ENCODE results near the gene PCSK9. TPM values are rescaled to one million over a fixed set of nuclear protein-coding genes. Genes with fewer than 3 reads are reported as not detected.
A peak's percentile ranks its signal among the peaks of the same experiment; 100 is the strongest.

Gene PCSK9
- total and polyA plus RNA-seq, 11 donors: 0.04 to 0.45 TPM; not detected in 9

GRCh38 chr1:55051621-55052020 lies 12.3 kb downstream of the PCSK9 start:
- ATAC-seq: no peak
- no peaks in the 10 kb centered on the region for H3K9me3 ChIP-seq
- DNase-seq: no peak
- TF ChIP-seq POLR2A (IDR thresholded peaks at IDR 0.05): no peak
- TF ChIP-seq, protein P1, sequence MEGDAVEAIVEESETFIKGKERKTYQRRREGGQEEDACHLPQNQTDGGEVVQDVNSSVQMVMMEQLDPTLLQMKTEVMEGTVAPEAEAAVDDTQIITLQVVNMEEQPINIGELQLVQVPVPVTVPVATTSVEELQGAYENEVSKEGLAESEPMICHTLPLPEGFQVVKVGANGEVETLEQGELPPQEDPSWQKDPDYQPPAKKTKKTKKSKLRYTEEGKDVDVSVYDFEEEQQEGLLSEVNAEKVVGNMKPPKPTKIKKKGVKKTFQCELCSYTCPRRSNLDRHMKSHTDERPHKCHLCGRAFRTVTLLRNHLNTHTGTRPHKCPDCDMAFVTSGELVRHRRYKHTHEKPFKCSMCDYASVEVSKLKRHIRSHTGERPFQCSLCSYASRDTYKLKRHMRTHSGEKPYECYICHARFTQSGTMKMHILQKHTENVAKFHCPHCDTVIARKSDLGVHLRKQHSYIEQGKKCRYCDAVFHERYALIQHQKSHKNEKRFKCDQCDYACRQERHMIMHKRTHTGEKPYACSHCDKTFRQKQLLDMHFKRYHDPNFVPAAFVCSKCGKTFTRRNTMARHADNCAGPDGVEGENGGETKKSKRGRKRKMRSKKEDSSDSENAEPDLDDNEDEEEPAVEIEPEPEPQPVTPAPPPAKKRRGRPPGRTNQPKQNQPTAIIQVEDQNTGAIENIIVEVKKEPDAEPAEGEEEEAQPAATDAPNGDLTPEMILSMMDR (IDR thresholded peaks at IDR 0.05): no peak
- no peaks in the 10 kb centered on the region for H3K36me3 ChIP-seq
- H3K4me1 ChIP-seq: peaks cover 0 to 27% (median 5%) of the 10 kb centered on the region in 12 donors
- intact Hi-C loops (cut with DNase I): no loop called here
- no peak overlapping the region for H3K27ac ChIP-seq
- H3K4me3 ChIP-seq: no peak overlapping the region
- 54 to 70% (median 65%) methylated on average over 9 of the region's 9 CpGs for WGBS, 4 donors
- H3K27me3 ChIP-seq: no peaks in the 10 kb centered on the region

DNA sequence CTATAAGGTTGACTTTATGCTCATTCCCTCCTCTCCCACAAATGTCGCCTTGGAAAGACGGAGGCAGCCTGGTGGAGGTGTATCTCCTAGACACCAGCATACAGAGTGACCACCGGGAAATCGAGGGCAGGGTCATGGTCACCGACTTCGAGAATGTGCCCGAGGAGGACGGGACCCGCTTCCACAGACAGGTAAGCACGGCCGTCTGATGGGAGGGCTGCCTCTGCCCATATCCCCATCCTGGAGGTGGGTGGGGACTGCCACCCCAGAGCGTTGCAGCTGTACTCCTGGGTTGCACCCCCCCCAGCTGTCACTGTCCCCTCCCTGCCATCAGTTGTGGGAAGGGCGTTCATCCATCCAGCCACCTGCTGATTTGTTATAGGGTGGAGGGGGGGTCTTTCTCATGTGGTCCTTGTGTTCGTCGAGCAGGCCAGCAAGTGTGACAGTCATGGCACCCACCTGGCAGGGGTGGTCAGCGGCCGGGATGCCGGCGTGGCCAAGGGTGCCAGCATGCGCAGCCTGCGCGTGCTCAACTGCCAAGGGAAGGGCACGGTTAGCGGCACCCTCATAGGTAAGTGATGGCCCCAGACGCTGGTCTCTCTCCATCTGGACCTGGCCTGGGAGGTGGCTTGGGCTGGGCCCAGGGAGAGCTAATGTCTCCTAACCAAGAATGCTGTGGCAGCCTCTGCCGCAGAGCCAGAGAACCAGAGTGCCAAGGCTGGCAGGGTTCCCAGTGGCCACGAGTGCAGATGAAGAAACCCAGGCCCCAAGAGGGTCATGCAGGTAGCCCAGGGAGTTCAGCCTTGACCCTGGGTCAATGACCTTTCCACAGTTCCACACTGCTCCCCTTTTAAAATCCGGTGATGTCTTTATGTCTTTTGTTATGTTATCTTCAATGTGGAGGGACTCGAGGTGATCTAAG lies 13.1 kb downstream of the PCSK9 start:
- WGBS, 4 donors: 74 to 85% (median 80%) methylated on average over 16 to 29 of the region's 29 CpGs
- ATAC-seq (peak; percentile 34 to 40 (median 36)), DNase-seq (peak in 3 of 5 donors; percentile 63 to 81 (median 68))
- intact Hi-C loops (cut with DNase I): no loop called here
- Histone ChIP-seq H3K27me3 (no peaks in the 10 kb centered on the region), H3K27ac (peak overlapping the region in 3 of 12 donors; percentile 4 to 51 (median 7)), H3K4me3 (no peak overlapping the region), H3K36me3 (no peaks in the 10 kb centered on the region), H3K9me3 (no peaks in the 10 kb centered on the region), H3K4me1 (peaks cover 0 to 27% (median 5%) of the 10 kb centered on the region in 12 donors)
- no peak for TF ChIP-seq POLR2A (IDR thresholded peaks at IDR 0.05)
- TF ChIP-seq, protein P1 (IDR thresholded peaks at IDR 0.05): no peak

GRCh38 chr1:55053265-55053954 lies 14.1 kb downstream of the PCSK9 start:
- H3K36me3 ChIP-seq: no peaks in the 10 kb centered on the region
- TF ChIP-seq, protein P1 (IDR thresholded peaks at IDR 0.05): no peak
- TF ChIP-seq POLR2A (IDR thresholded peaks at IDR 0.05): no peak
- H3K27me3 ChIP-seq: no peaks in the 10 kb centered on the region
- intact Hi-C loops (cut with DNase I): no loop called here
- ATAC-seq (peak in 3 of 4 donors; percentile 9 to 43 (median 30)), DNase-seq (no peak)
- WGBS, 4 donors: 56 to 71% (median 66%) methylated on average over 6 to 7 of the region's 7 CpGs
- peak overlapping the region in 2 of 12 donors; percentile 4 to 51 for H3K27ac ChIP-seq
- peaks cover 0 to 27% (median 5%) of the 10 kb centered on the region in 12 donors for H3K4me1 ChIP-seq
- no peak overlapping the region for H3K4me3 ChIP-seq
- no peaks in the 10 kb centered on the region for H3K9me3 ChIP-seq

DNA sequence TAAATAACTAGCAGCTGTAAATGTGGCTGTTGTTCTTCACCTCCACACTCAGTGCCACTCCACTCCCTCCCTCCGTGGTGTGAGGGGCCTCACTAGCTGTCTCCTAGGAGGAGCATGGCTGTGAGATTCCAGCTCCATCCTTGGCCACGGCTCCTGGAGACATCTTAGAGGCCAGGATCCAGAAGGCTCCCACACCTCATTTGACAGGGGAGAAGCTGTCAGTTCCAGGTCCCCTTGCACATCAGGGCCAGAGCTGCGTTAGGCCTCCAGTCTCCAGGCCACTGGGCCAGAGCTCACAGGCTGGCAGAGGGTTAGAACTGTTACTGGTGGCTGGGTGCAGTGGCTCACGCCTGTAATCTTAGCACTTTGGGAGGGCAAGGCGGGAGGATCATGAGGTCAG lies 15.0 kb downstream of the PCSK9 start:
- intact Hi-C loops (cut with DNase I): no loop called here
- H3K4me1 ChIP-seq: peaks cover 0 to 24% (median 5%) of the 10 kb centered on the region in 12 donors
- no peak overlapping the region for H3K4me3 ChIP-seq
- DNase-seq (no peak), ATAC-seq (no peak)
- no peaks in the 10 kb centered on the region for H3K9me3 ChIP-seq
- 92 to 97% (median 95%) methylated on average over 5 of the region's 5 CpGs for WGBS, 4 donors
- H3K27me3 ChIP-seq: no peaks in the 10 kb centered on the region
- no peak overlapping the region for H3K27ac ChIP-seq
- H3K36me3 ChIP-seq: no peaks in the 10 kb centered on the region
- TF ChIP-seq, protein P1 (IDR thresholded peaks at IDR 0.05): no peak
- no peak for TF ChIP-seq POLR2A (IDR thresholded peaks at IDR 0.05)

Measured in heart left ventricle (tissue), 16 donors.